NK-92 (cell line): Measurements from ENCODE around the gene SMYD2.

ENCODE experiments used
- DNase-seq: peaks from one replicate; lab custom pipeline; 2025; ENCODE audit not compliant: unreplicated experiment; lab: John Stamatoyannopoulos, UW

The SMYD2 gene, protein sequence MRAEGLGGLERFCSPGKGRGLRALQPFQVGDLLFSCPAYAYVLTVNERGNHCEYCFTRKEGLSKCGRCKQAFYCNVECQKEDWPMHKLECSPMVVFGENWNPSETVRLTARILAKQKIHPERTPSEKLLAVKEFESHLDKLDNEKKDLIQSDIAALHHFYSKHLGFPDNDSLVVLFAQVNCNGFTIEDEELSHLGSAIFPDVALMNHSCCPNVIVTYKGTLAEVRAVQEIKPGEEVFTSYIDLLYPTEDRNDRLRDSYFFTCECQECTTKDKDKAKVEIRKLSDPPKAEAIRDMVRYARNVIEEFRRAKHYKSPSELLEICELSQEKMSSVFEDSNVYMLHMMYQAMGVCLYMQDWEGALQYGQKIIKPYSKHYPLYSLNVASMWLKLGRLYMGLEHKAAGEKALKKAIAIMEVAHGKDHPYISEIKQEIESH

GRCh38 chr1:214281021-214281719, at the start of gene SMYD2:
Gene SMYD2 (plus strand): TSS chr1:214281159. CDS start chr1:214281255, 96 bp downstream.
- DNase-seq: no peak

GRCh38 chr1:214233856-214234634, 46.9 kb upstream of the SMYD2 start:
- no peak for DNase-seq

DNA sequence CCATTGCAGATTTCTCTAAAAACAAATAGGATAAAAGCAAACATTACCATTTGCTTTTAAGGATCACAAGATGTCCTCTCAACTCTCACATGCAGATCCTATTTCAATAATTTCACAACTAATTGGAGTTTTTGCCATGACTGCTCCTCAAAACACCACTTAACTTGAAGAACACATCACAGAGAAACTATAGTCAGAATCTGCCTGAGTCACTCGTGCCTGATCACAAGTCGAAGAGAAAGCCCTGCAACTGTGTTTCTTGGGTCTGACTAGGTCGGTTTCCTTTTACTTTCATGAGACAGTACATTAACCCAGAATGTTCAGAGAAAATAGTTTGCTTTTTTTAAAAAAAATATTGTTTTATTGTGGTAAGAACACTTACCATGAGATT, 46.3 kb upstream of the SMYD2 start:
- DNase-seq: no peak

- DNase-seq: no peak
Measured at GRCh38 chr1:214236477-214236876, 44.5 kb upstream of the SMYD2 start.

DNA sequence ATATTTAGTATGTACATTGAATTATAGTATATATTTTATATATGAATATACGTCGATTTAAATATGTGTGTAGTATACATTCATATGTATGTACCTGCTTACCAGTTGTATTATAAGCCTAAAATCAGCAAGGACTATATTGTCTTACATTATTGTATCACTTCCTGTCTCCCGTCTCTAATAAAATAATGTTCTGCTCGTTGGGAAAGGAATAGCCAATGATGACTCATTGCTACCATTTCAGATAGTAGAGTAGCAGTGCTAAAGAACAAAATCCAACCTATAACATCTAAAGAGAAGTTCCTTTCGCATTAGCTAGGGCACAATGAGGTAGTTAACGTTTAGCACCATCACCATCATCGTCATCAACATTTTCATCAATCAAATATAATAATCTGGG, 39.9 kb upstream of the SMYD2 start:
- no peak for DNase-seq

GRCh38 chr1:214244252-214244651, 36.7 kb upstream of the SMYD2 start:
- no peak for DNase-seq

DNA sequence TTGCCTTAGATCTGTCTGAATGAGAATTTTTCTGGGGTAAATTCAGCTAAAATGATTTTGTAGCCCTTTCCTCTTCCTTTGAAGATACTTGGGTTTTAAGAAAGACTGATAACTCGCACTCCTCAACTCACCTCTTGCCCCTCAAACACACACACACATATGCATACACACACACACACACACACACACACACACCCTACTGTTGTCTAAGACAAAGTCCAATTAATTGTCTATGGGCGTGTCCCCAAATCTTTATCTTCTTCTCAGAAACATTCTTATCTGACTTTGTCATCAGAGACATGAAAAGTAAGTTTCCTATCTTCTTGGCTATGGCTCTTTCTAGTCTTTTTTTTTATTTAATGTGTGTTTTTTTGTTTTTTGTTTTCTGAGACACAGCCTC, 36.1 kb upstream of the SMYD2 start:
- DNase-seq: no peak

DNA sequence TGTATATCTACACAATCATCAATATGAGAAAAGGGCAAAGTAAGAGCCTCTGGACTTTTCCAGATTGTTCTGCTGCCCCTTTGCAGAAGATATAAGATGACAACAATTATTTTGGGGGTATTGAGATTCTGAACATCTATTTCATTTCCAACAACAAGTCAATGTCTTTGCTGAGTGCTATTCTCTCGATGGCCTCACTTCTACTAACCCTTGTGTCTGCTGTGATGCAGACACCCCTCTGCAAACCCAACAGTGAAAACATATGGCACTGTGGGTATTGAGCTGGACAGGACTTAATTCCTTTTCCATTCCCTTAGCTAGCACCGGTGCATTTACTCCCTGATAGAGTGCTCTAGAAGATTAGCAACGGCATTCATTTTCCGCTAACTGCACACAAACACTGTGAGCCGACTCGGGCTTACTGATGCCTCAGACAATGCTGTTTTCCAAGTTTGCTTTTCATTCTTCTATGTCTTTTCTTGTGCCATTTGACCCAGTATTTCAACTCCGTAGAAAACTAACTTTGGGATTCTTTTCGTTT, 33.4 kb upstream of the SMYD2 start:
- no peak for DNase-seq

DNA sequence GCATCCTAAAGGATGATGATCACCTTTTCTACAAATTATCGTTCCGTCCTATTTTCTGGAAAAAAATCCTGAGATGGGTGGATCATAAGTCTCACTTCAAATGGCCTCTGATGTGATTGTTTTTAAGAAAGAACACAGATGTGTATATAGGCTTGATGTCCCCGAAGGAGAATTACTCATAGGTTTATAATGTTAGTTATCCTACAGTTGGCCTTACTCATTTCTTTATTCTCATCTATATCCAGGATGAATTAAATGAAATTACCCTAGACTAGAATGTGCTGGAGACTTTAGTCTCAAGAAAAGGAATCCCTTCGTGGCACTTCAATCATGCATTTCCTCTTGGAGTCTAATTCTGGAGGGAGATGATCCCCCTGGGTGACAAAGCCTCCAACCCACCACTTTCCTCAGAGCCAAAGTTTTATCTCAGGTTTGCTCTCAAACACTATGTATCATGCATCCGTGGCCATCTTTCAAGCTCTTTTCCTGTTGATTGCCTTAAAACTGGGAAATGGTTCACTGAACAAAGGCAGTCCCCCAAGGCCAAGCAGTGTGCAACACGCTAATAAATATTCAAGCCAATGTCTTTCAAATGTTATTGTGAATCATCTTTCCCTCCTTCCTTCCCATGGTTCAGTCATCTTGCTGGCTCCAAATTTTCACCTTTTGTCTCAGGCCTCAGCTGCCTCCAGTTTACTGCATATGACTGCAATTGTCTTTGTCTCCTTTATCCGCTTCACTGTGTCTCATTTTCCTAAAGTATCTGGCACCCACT, 32.5 kb upstream of the SMYD2 start:
- DNase-seq: no peak

DNA sequence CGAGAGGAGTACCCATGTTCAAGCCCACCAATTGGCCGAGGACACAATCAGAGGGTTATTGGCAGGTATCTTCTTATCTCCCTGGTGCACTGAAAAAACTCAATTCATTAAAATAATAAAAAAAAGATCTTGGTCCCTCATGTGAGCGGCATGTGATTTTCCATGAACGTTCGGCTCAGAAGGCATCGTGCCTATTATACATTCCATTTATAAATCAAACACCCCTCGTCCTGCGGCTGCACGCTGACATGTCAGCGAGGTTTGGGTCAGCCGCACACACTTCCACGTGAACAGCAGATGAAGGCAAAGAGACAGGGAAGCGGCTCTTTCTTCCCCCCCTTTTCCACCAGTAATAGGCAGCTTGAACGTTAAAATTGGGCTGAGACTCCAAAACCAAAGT, 31.3 kb upstream of the SMYD2 start:
- no peak for DNase-seq

GRCh38 chr1:214251354-214251753, 29.6 kb upstream of the SMYD2 start:
- no peak for DNase-seq

DNA sequence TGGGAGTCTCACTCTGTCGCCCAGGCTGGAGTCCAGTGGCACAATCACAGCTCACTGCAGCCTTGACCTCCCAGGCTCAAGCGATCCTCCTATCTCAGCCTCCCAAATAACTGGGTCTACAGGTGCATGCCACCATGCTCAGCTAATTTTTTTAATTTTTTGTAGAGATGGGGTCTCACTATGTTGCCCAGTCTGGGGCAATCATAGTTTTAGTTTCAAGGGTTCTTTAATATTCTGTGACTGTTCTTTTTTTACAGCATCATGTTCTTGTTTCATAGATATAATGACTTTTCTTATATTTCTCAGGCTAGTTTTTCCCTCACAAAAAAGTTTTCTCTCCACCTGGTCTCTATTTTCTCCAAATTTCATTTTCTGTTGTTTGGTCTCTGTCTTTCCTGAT, 25.4 kb upstream of the SMYD2 start:
- DNase-seq: no peak

GRCh38 chr1:214259353-214259977, 21.5 kb upstream of the SMYD2 start:
- no peak for DNase-seq

DNA sequence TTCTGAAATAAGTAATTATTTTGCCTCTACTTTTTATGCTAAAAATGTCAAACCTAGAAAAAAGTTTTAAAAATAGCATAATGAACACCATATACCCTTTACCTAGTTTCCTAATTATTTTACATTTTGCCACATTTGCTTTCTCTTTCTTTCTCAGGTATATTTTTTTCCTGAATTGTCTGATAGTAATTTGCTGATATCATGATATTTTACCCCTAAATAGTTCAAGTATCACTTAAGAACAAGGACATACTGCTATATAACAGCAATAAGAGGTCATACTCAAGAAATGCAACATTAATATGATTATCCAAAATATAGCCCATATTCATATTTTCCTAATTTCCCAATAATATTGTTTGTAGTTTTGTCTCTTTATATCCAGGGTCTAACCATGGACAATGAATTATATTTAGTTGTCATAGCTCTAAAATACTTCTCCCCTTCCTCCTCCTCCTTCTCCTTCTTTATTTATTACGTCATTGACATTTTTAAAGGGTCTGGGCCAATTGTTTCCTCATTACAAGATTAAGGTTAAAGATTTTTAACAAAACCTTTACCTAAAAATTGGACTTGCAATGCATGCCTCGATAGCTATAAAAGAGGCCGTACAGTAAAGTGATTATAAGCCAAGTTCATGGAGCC, 20.3 kb upstream of the SMYD2 start:
- no peak for DNase-seq

- no peak for DNase-seq
Measured at GRCh38 chr1:214261206-214262123, 19.5 kb upstream of the SMYD2 start.

- no peak for DNase-seq
Measured at GRCh38 chr1:214264196-214264595, 16.8 kb upstream of the SMYD2 start.

- no peak for DNase-seq
Measured at GRCh38 chr1:214264976-214265375, 16.0 kb upstream of the SMYD2 start.

GRCh38 chr1:214270097-214270650, 10.8 kb upstream of the SMYD2 start:
- DNase-seq: no peak
